Cardiac septum (tissue), 1 donor: ENCODE measurements around the gene SLC10A7. TPM values are rescaled to one million over a fixed set of nuclear protein-coding genes. Genes with fewer than 3 reads are reported as not detected.

ENCODE experiments used
- DNase-seq: peaks from one replicate; pipeline ENCODE4 v3.0.0-alpha.2; 2020; ENCODE audit warnings: low spot score
- intact Hi-C: fragments of 100-400 bp; cut with DNase I; formaldehyde crosslinking; loops from one replicate; pipeline ENCODE4 v1.14.0; 2022
- total RNA-seq: library from RNA; stranded (reverse); fragmentation: NEBNext Ultra II Directional; extraction: Animal tissue kit (Norgen Biotek cat#: 25700); gene quantifications from one replicate; pipeline ENCODE4 v1.2.1, GENCODE V29; 2021
- donor health status: DM: no; HTN: no; CAD: no.

SLC10A7 gene
- total RNA-seq, 1 donor from 2014 or later: 5.0 TPM

DNA sequence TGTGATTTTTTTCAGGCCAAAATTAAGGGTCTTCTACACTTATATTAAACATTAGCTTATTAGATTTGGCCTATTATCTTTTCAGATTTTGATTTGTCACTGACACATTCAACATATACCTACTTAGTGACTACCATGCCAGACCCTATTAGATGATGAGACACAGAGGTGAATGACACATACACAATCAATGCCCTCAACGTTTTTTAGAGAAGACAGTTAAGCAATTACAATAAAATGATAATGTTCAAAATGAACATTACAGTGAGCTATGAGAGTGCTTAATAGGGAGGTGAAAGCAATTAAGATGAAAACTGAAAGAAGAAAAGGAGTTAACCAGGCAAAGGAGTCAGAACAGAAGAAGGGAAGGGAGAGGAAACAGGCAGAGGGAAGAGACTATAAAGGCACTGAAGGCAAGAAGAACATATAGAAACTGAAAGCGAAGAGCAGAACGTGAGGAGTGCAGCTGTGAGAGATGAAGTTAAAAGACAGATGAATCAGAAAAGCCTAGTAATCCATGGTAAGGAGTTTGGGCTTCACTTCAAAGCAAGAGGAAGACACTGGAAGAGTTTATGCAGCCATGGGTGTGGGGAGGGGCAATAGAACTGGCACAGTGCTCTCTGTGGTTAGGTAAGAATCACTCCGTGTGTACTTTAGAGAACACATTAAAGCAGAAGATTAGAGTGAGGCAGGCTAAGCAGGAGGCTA, 188.4 kb downstream of the SLC10A7 start:
- intact Hi-C loops: loop anchor here (10.0 kb wide), 1 partner anchor 239 kb away; no protein-coding TSS in a partner anchor
- DNase-seq: no peak

DNA sequence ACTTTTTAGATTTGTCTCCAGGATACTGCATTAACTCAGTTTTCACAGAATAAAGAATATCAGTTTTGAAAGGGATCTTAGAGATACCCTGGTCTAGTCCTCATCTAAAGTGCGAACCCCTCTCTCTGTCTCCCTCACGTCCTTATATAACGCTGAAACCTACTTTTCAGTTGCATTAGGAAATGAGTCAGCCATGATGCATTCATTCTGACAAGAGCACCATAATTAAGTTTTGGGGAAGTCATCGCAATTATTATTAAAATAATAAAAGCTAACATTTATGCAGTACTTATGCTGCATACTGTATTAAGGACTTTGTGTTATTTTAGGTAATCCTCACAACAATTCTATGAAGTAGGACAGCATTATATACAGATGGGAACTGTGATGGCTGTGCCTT, 191.3 kb downstream of the SLC10A7 start:
- intact Hi-C loops: loop anchor here (10.0 kb wide), 1 partner anchor 236 kb away; no protein-coding TSS in a partner anchor
- no peak for DNase-seq

DNA sequence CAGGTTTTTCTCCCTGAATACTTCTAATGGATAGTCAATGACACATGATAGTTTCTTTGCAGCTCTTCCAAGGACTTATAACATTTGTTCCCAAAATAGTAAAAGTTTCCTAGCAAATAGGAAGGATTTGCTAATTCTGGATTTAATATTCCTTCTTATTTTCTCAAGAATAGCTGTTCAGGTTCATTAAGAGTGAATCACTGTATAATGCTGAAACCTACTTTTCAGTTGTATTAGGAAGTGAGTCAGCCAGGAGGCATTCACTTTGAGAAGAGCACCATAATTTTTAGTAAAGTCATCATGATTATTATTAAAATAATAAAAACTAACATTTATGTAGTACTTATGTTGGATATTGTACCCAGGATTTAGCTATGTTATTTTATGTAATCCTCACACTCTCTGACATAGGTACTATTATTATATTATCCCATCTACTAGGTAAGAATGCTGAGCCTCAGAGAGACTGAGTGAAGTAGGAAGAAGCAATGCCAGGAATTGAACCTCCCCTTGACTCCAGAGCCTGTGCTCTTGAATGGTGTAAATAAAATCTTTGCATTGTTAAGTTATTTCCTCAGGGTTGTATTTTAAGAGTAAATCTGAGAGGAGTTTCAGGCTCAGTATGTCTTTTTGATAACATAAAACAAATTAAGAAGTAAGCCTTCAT, 192.6 kb downstream of the SLC10A7 start:
- intact Hi-C loops: no loop called here
- DNase-seq: no peak

DNA sequence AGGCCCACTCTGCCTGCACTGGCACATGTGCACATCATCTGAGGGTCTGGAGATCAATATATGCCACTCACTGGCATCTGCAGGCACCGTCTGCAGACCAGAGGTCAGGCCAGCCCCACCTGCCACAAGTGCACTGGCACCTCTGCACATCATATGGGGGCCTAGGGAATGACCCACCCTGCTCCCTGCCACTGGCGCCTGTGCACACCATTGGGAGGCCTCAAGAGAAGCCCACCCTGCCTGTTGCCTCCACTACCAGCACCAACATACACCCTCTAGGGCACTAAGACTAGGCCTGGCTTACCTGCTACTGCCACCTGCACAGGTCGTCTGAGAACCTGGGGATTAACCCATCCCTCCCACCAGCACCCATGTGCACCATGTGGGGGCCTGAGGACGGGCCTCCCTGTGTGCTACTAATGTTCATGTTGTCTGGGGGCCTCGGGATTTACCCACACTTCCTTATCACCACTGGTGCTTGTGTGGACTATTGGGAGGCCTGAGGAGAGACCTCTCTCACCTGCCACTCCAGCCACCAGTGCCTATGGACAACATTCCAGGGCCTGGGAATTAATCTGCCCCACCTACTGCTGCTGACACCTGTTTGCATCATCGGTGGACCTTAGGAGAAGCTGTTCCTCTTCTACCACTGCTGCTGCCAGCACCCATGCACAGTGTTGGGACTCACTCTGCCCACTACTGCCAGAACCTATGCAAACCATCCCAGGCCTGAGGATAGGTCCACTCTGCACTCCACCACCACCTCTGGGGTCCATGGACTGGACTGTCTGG, 193.7 kb downstream of the SLC10A7 start:
- intact Hi-C loops: no loop called here
- no peak for DNase-seq

DNA sequence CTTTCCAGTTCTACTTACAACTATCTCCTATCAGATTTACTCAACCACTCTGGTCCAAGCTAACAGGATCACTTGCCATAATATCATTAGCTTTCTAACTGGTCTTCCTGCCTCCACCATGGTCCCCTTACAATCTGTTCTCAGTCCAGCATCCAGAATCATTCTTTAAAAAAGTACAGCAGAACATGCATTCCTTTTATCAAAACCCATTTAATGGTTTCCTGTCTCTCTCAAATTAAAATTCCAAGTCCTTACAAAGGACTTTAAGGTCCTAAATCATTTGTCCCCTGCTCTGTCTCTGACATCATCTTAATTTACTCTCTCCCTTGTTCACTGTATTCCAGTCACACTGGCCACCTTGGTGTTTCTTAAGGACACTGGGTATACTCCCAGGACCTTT, 202.8 kb downstream of the SLC10A7 start:
- no peak for DNase-seq
- intact Hi-C loops: no loop called here

DNA sequence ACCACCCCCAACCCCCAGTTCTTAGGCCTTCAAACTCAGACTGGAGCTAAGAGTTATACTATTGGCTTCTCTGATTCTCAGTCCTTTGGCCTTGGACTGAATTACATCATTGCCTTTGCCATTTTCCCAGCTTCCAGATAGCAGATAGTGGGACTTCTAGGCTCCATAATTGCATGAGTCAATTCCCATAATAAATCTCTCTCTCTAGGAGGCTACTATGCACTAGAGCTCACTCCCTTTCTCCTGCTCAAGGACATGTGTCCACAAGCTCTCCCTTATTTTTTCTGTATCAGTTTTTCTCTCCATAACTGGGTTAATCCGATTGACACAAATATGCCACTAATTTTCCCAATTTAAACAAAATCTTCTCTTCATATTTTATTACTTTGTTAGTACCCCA, 204.0 kb downstream of the SLC10A7 start:
- intact Hi-C loops: no loop called here
- no peak for DNase-seq

DNA sequence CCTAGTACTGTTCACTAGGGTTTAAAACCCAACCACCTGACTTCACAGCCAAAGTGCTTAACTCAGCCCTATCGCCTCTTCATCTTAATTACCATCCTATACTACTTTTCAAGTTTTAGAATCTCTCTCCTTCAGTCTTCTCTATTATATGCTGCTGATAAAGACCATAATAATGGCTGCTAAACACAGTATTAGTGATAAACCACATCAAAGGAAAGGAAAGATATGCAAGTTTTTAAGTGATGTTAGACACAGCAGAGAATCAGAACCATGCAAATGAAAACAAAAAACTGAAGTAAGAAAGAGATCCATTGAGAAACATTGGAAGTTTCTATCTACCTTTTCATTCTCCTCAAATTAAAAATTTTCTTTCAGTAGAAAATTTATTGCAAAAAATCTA, 206.6 kb downstream of the SLC10A7 start:
- no peak for DNase-seq
- intact Hi-C loops: no loop called here

DNA sequence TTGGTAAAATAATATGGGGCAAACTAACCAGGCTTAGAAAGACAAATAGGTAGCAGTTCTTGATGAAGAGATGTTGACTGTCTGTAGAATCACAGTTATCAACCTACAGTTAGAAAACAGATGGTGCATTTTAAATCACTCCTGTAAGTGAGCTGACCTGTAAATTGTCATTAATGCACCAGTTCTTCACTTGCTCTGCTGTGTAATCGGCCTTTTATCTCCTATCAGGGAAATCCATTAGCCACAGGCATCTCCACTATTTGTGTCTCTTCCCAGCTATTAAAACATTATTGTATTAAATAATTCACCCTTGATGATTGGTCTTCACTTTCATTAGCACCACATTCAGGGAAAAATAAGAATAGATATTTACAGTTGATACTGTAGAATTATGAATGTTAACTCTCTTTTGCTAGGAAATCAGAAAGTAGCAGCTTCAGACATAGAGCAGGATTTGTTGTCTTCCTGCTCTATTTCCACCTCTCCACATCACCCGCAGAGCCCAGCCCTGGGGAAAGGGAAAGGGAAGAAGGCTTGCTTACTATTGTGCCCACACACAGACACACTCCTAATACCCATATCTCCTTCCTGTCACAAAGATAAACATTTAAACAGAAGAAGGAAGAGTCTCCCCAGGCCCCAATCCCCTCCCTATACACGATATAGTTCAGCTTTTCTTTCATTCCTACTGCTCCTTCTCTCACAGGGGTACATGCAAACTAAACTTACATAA, 210.3 kb downstream of the SLC10A7 start:
- no peak for DNase-seq
- intact Hi-C loops: no loop called here

DNA sequence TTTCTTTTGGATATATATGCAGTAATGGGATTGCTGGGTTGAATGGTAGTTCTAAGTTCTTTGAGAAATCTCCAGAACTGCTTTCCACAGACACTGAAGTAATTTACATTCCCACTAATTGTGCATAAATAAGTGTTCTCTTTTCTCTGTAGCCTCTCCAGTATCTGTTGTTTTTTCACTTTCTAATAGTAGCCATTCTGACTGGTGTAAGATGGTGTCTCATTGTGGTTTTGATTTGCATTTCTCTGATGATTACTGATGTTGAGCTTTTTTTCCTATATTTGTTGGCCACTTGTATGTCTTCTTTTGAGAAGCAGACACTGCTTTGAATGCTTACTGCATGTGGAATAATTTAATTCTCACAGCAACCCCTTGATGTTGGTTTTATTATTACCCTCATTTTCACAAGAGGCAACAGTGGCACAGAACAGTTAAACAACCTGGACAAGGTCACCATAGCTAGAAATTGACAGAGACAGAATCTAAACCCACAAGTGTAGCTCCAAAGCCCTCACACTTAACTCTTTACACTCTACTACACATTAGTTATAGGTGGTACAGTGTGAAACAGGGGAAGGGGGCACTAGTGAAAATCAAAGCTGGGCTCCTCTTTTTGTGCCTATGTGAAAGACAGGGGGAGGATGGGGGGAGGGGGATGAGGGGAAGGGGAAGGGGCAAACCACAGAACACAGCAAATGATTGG, 211.3 kb downstream of the SLC10A7 start:
- intact Hi-C loops: no loop called here
- no peak for DNase-seq

DNA sequence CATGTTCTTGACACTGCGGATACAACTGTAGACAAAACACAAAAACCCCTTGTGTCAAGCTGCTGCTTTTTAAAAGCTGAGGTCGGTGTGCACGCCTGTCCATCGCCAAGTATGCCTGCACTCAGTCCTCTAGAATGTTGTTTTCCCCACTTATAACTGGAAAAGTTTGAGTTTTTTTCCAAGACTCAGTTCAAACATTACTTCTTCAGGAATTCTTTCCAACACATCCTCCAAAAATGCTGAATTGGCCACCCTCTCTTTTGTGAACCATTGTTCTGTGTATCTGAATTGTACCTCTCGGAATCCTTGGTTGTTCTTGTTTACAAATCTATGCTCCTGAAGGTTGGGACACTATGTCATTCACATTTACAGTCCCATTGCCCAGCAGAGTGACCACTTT, 212.8 kb downstream of the SLC10A7 start:
- intact Hi-C loops: no loop called here
- DNase-seq: no peak

DNA sequence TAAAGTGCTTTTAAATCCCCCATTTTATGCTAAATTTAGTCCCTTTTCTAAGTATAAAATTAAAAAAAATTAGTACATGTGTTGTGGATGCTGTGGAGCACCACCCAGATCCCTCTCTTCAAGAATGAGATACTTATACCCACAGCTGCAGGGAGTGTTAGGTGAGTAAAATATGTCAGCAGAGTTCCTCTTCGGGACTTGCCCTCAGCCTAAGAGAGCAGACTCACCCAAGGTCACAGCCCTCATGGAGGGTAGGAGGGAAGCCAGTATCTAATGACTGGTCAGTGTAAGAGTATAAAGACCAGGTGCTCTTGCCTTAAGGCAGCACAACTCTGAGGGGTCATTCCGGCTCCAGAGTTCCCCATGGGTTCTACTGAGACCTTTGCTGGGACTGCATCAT, 218.9 kb downstream of the SLC10A7 start:
- no peak for DNase-seq
- intact Hi-C loops: no loop called here

DNA sequence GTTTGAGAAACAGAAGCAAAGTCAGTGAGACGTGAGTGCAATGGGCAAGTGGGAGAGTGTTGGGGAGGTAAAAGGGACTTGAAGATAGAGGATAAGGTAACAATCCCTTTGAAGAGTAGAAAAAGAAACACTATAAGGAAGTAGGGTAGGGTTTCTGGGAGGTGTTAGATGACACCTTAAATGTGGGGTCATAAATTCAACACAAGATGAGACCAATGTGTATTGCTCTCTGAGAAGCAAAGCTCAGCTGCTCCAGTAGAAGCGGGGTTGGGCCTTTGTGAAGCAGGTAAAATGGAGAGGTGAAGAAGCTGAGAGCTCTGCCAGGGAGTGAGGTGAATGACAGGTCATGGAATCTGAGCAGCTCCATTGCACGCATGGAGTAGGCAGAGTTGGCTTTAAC, 222.1 kb downstream of the SLC10A7 start:
- intact Hi-C loops: no loop called here

DNA sequence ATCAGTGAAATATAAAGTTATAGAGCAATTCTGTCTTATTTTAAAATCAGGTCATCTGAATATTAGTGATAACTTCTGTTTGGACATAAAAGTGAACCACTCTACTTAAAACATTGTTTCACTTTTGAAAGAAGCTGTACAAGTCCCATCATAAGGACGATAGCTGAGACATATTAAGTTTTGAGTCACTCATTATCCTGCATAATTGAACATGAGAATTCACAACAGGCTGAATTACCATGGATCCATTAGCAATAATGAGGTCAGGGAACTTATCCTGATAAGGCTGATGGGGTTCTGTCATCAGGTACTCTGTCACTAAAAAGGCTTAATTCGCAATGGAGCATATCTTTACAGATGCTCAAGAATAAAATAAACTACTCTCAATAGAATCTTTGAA, 227.0 kb downstream of the SLC10A7 start:
- intact Hi-C loops: no loop called here
- DNase-seq: no peak

More for the DNA sequence above, 222.1 kb downstream of the SLC10A7 start:
- no peak for DNase-seq

DNA sequence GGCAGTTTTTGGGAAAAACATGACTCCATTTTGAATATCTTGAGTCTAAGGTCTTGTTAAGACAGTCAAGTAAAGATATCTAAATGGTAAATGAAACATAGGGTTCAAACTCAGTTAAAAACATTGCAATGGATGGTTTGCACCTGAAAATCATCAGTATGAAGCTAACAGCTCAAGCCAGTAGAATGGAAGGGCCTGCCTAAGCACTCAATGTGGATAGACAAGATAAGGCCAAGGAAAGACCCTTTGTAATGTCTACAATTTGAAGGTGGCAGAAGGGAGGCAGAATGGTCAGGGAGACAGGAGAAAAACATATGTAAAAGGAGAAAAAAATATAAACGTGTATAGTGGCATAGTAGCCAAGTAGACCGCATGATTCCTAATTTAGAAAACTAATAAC, 229.2 kb downstream of the SLC10A7 start:
- DNase-seq: no peak
- intact Hi-C loops: no loop called here

DNA sequence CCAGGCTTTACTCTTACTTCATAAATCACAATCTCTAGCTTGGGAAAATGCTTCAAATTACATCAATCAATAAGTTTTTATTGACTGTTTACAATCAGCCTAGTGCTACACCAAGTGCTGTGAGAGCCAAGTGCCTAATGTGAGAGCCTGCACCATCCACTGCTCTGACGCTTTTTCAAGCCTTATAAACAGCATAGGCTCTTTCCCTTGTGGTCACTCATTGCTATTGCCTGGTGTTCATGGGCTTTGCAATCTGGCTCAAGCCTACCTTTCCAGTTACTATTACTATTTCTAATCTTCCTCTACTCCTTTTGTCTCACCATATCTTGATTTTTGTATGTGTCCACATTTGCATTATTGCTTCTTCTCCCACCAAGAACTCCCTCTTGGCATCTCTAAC, 230.4 kb downstream of the SLC10A7 start:
- intact Hi-C loops: no loop called here

DNA sequence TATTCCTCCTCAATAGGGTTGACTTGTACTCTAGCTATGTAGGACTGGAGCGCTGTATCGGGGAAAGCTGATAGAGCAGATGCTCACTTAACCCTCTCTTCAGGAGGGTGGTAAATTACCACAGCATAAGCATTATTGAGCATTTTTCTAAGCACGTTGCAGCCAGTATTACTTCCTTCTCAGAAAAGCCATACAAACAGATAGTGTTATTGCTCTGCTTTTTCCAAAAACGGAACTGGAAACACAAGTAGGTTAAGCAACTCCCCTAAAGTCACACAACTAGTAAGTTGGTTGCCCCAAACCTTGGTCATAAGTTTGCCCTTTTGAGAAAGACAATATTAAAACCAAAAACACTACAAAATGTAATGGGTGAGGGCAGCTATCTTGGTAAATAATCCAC, 233.5 kb downstream of the SLC10A7 start:
- no peak for DNase-seq
- intact Hi-C loops: no loop called here

More for the DNA sequence above, 230.4 kb downstream of the SLC10A7 start:
- no peak for DNase-seq

DNA sequence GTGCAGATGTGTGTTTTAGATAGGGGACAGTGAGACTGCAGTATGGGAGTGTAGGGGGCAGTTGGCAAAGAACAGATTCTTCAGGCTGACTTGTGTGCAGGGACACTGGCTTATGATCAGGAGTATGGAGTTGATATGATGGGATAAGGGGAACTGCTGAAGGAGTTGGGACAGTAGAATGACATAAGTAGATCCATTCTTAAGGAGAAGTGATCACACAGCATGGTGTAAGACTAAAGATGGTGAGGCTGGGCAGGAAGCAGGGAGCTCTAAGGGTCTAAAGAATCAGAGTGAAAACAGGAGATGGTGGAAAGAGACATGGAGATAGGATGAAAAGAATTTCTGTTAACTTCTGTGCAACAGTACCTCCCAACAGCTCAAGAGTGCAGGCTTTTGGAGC, 236.7 kb downstream of the SLC10A7 start:
- no peak for DNase-seq
- intact Hi-C loops: no loop called here

DNA sequence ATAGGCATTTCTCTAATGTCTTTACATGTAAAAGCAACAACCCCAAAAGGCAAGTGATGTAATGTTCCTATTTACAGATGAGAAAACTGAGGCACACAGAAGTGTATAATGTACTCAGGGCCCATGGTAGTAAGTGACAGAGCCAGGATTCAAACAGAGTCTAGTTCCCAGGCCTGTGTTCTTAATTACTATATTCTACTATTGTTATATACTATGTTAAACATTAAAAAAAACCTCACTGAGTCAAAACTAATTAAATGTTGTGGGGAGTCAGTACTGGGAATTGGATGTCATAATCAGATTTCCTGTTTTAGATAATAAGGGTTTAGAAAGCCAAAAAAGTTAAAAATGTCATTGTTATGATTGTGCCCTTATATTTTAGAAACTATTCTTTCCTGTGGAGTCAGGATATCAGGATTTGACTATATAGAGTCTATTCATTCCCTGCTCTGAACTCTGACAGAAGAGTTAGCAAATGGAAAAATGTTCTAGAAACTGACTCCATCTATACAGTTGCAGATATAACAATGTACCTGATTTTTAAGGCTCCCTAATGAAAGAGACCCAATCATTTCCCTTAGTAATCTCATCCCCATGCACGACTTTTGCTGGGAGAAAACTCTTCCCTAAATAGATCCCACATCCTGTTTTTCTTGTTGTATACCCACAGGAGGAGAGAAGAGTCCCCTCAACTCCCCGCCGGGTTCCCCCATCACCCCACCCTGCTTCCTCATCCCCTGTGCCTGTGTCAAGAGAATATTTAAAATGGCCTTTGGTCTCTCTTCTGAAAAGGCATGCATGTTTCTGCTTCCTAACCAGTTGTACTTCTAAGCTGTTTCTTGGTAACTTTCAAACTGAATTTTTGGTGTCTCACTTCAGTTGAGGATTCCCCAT, 237.7 kb downstream of the SLC10A7 start:
- intact Hi-C loops: no loop called here
- no peak for DNase-seq
